OCI-LY3 (cell line): ENCODE results near the gene PLCB4.

Source experiments
- H2AFZ ChIP-seq: fragments of 200-600, 300-600 bp; shearing (Covaris generic); 2 replicates; pipeline ENCODE4 v1.6.0; 2014; ENCODE audit warnings: antibody characterized with exemption, low read depth, low read length
- H3K27ac ChIP-seq: fragments of 200-600, 300-600 bp; sonication (generic); 2 replicates; pipeline ENCODE4 v1.5.1; 2014; ENCODE audit warnings: mild to moderate bottlenecking, low read length, moderate library complexity, mixed read lengths
- H3K27me3 ChIP-seq: fragments of 200-600, 300-600 bp; sonication (generic); 2 replicates; pipeline ENCODE4 v1.6.1; 2014; ENCODE audit warnings: low read depth, low read length, mixed read lengths
- H3K36me3 ChIP-seq: fragments of 200-600, 300-600 bp; sonication (generic); replicated peaks from 2 replicates; pipeline ENCODE3; 2014; ENCODE audit warnings: low read depth, low read length, mixed read lengths
- H3K4me1 ChIP-seq: fragments of 300-600, 200-600 bp; sonication (generic); 2 replicates; pipeline ENCODE4 v1.6.1; 2014; ENCODE audit warnings: low read length, mixed read lengths
- H3K4me2 ChIP-seq: fragments of 200-600, 300-600 bp; sonication (generic); 2 replicates; pipeline ENCODE4 v1.6.1; 2014; ENCODE audit warnings: low read length, mixed read lengths
- H3K4me3 ChIP-seq: fragments of 300-600, 200-600 bp; sonication (generic); 2 replicates; pipeline ENCODE4 v1.5.1; 2014; ENCODE audit warnings: antibody characterized with exemption, mild to moderate bottlenecking, low read length, moderate library complexity
- H3K79me2 ChIP-seq: fragments of 300-600, 200-600 bp; shearing (Covaris generic); 2 replicates; pipeline ENCODE4 v1.6.1; 2014; ENCODE audit warnings: mild to moderate bottlenecking, low read length, mixed read lengths
- H3K9ac ChIP-seq: fragments of 300-600, 200-600 bp; shearing (Covaris generic); 2 replicates; pipeline ENCODE4 v1.6.0; 2014; ENCODE audit warnings: mild to moderate bottlenecking, low read length, moderate library complexity
- H3K9me3 ChIP-seq: fragments of 200-600, 300-600 bp; shearing (Covaris generic); 2 replicates; pipeline ENCODE4 v1.6.1; 2014; ENCODE audit warnings: low read length, mixed read lengths; ENCODE audit not compliant: insufficient read depth
- H4K20me1 ChIP-seq: fragments of 200-600, 300-600 bp; sonication (generic); 2 replicates; pipeline ENCODE4 v1.6.1; 2016; ENCODE audit warnings: low read length, mixed read lengths; ENCODE audit not compliant: insufficient read depth
- EZH2phosphoT487 ChIP-seq: fragments of 200-600 bp; shearing (Covaris generic); IDR thresholded peaks from 2 replicates; pipeline ENCODE4 v1.6.1; 2018; ENCODE audit warnings: antibody characterized with exemption, mixed run types, low read depth
- TF ChIP-seq, protein P1 (sequence below): fragments of 200-600, 300-600 bp; sonication (generic); IDR thresholded peaks from 2 replicates; pipeline ENCODE4 v1.5.1; 2014; ENCODE audit warnings: antibody characterized with exemption, low read length, low read depth

The PLCB4 gene

DNA sequence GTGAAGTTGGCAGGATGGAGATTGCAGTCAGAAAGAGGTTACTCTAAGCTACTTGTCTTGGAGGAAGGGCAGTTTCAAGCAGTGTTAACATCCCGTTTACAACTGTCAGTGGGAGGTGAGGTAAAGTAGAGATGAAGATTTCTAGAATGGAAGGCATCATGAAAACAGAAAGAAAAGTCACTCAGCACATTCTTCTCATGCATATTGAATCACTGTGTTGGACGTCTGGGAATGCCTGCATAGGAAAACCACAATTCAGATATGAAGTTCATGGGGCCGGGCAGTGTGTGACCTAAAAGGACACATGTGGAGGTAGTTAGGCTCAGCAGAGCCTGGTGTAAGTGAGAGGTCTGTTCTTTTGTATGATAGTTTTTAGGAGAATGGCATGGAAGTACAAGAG, 372.0 kb downstream of the PLCB4 start:
- Histone ChIP-seq H3K9me3 (peaks cover 6% of the 10 kb centered on the region; the same call in 1 of the 2 replicates), H2AFZ (no peak overlapping the region), H3K4me1 (no peaks in the 10 kb centered on the region), H3K36me3 (no peaks in the 10 kb centered on the region), H3K27me3 (peaks cover 8% of the 10 kb centered on the region; the same call in 1 of the 2 replicates), H4K20me1 (no peaks in the 10 kb centered on the region), H3K79me2 (no peaks in the 10 kb centered on the region), H3K4me3 (no peak overlapping the region), H3K27ac (no peak overlapping the region), H3K4me2 (no peak overlapping the region), H3K9ac (no peak overlapping the region)
- no peak for TF ChIP-seq EZH2phosphoT487
- TF ChIP-seq, protein P1, sequence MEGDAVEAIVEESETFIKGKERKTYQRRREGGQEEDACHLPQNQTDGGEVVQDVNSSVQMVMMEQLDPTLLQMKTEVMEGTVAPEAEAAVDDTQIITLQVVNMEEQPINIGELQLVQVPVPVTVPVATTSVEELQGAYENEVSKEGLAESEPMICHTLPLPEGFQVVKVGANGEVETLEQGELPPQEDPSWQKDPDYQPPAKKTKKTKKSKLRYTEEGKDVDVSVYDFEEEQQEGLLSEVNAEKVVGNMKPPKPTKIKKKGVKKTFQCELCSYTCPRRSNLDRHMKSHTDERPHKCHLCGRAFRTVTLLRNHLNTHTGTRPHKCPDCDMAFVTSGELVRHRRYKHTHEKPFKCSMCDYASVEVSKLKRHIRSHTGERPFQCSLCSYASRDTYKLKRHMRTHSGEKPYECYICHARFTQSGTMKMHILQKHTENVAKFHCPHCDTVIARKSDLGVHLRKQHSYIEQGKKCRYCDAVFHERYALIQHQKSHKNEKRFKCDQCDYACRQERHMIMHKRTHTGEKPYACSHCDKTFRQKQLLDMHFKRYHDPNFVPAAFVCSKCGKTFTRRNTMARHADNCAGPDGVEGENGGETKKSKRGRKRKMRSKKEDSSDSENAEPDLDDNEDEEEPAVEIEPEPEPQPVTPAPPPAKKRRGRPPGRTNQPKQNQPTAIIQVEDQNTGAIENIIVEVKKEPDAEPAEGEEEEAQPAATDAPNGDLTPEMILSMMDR: no peak

DNA sequence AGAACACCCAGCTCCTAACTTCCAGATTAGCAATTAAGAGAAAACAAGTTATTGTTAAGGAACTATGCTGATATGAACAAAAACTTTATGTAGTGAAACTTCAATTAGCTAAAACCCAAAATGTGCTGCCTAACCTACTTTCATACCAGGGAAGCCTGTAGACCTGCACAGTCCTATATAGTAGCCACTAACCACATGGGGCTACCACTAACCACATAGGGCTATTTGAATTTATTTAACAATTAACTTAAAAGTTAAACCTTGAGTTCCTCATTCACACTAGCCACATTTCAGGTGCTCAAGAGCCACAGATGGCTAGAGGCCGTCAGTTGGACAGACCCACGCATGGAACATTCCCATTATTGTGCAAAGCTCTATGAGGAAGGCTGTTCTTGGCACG, 373.1 kb downstream of the PLCB4 start:
- H3K79me2 ChIP-seq: no peaks in the 10 kb centered on the region
- H3K27me3 ChIP-seq: peaks cover 12% of the 10 kb centered on the region; the same call in 1 of the 2 replicates
- H4K20me1 ChIP-seq: no peaks in the 10 kb centered on the region
- TF ChIP-seq, protein P1: no peak
- TF ChIP-seq EZH2phosphoT487: no peak
- H3K9me3 ChIP-seq: peaks cover 6% of the 10 kb centered on the region; the same call in 1 of the 2 replicates
- H3K4me2 ChIP-seq: no peak overlapping the region
- H3K4me1 ChIP-seq: no peaks in the 10 kb centered on the region
- no peaks in the 10 kb centered on the region for H3K36me3 ChIP-seq
- H3K9ac ChIP-seq: no peak overlapping the region
- H3K27ac ChIP-seq: no peak overlapping the region
- no peak overlapping the region for H2AFZ ChIP-seq
- H3K4me3 ChIP-seq: no peak overlapping the region

DNA sequence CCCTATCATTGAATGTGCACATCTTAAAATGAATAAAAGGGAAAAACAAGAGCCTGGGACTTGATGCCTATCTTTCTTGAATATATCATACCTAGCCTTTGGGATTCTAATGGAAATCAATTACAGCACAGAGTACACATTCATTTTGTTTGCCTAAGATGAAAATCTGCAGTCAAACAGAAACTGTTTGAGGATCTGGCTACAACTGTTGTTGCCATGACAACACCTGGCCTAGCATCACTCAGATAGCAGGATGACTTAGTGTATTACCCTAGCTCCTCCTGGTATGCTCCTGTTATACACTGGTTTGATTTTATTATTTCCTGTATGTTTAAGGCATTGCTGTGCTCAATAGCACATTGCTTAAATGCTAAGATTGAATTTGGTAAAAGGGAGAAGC, 374.0 kb downstream of the PLCB4 start:
- Histone ChIP-seq H3K4me1 (no peaks in the 10 kb centered on the region), H3K27me3 (peaks cover 12% of the 10 kb centered on the region; the same call in 1 of the 2 replicates), H3K9me3 (peaks cover 6% of the 10 kb centered on the region; the same call in 1 of the 2 replicates), H3K4me2 (no peak overlapping the region), H3K27ac (no peak overlapping the region), H3K79me2 (no peaks in the 10 kb centered on the region), H2AFZ (no peak overlapping the region), H3K36me3 (no peaks in the 10 kb centered on the region), H4K20me1 (no peaks in the 10 kb centered on the region), H3K4me3 (no peak overlapping the region), H3K9ac (no peak overlapping the region)
- TF ChIP-seq EZH2phosphoT487: no peak
- TF ChIP-seq, protein P1: no peak

DNA sequence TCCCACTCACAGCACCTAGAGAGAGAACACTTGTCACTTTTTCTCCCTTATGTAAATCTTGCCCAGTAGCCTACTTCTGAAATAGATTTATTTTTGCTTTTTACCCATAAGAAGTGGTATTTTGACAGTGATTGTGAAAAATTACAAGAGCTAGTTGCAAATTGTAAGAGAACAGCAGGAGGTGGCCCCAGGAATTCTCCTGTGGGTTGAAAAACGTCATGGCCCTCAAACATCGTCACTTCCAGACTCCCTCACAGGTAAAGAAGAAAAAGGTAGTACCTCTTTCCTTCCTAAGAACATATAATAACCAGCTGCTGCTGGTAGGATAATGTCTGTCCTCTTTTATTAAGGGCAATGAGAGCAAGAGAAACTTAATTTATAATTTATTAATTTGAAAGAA, 376.0 kb downstream of the PLCB4 start:
- Histone ChIP-seq H3K9me3 (no peaks in the 10 kb centered on the region), H3K4me3 (no peak overlapping the region), H4K20me1 (no peaks in the 10 kb centered on the region), H2AFZ (no peak overlapping the region), H3K4me2 (no peak overlapping the region), H3K27me3 (peaks cover 15% of the 10 kb centered on the region; the same call in 1 of the 2 replicates), H3K36me3 (no peaks in the 10 kb centered on the region), H3K4me1 (no peaks in the 10 kb centered on the region), H3K9ac (no peak overlapping the region), H3K79me2 (no peaks in the 10 kb centered on the region), H3K27ac (no peak overlapping the region)
- no peak for TF ChIP-seq EZH2phosphoT487
- TF ChIP-seq, protein P1: no peak
